ENCODE measurements around the gene ARMC5.
A peak's percentile ranks its signal among the peaks of the same experiment; 100 is the strongest.

Gene ARMC5

DNA sequence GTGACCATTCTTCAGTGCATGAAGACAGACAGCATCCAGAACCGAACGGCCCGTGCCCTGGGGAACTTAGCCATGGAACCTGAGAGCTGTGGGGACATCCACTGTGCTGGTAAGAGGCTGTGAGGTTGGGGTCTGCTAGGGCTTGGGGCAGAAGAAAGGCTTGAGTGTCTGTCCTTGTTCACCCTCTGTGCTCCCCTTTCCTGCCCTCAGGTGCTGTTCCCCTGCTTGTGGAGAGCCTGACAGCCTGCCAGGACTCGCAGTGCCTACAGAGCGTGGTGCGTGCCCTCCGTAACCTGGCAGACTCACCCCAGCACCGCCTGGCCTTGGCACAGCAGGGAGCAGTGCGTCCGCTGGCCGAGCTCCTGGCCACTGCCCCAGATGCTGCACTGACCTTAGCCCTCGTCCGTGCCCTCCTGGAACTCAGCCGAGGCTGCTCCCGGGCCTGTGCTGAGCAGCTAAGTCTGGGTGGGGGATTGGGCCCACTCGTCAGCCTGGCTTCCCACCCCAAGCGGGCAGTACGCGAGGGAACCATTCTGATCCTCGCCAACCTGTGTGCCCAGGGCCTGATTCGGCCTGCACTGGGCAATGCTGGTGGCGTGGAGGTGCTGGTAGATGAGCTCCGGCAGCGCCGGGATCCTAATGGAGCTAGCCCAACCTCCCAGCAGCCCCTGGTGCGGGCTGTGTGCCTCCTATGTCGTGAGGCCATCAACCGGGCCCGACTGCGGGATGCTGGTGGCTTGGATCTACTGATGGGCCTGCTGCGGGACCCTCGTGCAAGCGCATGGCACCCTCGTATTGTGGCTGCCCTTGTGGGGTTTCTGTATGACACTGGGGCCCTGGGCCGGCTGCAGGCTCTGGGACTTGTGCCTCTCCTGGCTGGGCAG lies 2.9 kb downstream of the ARMC5 start:
- DNase-seq = no peak

DNA sequence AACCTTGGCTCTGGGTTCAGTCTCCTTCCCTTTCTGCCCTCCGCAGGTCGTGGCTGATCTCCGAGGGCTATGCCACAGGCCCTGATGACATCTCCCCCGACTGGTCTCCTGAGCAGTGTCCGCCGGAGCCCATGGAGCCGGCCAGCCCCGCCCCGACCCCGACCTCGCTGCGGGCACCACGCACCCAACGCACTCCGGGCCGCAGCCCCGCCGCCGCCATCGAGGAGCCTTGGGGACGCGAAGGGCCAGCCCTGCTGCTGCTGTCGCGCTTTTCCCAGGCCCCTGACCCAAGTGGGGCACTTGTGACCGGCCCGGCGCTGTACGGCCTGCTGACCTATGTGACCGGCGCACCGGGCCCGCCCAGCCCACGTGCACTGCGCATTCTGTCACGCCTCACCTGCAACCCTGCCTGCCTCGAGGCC lies 5.1 kb downstream of the ARMC5 start:
- DNase-seq = no peak

DNA sequence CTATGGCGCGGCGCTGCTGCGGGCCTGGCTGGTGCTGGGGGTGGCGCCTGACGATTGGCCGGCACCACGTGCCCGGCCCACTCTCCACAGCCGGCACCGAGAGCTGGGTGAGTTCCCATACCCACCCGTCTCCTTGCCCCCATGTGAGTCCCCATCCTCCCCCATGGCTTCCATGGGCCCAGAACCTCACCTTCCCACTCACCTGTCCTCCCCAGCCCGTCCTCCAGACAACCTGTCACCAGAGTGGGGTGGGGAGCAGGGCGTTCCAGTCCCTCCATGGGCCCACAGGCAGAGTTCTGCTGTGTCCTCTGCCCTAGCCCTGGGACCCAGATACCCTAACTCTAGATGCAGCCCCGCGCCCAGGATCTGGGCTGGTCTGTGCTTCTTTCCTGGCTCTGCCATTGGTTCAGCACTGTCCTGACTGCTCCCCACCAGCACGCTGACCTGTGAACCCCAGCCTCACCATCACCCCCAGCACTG lies 5.5 kb downstream of the ARMC5 start:
- DNase-seq = no peak

DNA sequence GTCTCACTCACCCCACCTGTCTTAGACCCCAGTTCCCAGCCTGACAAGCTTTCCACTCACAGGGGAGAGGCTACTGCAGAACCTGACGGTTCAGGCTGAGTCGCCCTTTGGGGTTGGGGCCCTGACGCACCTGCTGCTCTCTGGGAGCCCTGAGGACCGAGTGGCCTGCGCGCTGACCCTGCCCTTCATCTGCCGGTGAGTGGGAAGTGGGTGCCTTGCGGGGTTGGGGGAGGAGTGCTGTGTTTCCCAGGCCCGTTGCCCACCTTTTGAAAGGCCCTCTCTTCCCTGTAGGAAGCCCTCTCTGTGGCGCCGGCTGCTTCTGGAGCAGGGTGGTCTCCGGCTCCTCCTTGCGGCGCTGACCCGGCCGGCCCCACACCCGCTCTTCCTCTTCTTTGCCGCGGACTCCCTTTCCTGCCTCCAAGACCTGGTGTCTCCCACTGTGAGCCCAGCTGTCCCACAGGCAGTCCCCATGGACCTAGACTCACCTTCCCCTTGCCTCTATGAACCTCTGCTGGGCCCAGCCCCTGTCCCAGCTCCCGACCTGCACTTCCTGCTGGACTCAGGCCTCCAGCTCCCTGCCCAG lies 6.6 kb downstream of the ARMC5 start:
- DNase-seq = no peak

DNA sequence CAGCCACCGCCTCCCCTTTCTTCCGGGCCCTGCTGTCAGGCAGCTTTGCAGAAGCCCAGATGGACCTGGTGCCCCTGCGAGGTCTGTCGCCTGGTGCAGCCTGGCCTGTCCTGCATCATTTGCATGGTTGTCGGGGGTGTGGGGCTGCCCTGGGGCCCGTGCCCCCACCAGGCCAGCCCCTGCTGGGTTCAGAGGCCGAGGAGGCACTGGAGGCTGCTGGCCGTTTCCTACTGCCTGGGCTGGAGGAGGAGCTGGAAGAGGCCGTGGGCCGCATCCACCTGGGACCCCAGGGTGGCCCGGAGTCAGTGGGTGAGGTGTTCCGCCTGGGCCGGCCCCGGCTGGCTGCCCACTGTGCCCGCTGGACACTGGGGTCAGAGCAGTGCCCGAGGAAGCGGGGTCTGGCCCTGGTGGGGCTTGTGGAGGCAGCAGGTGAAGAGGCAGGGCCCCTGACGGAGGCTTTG lies 7.1 kb downstream of the ARMC5 start:
- no peak for DNase-seq

DNA sequence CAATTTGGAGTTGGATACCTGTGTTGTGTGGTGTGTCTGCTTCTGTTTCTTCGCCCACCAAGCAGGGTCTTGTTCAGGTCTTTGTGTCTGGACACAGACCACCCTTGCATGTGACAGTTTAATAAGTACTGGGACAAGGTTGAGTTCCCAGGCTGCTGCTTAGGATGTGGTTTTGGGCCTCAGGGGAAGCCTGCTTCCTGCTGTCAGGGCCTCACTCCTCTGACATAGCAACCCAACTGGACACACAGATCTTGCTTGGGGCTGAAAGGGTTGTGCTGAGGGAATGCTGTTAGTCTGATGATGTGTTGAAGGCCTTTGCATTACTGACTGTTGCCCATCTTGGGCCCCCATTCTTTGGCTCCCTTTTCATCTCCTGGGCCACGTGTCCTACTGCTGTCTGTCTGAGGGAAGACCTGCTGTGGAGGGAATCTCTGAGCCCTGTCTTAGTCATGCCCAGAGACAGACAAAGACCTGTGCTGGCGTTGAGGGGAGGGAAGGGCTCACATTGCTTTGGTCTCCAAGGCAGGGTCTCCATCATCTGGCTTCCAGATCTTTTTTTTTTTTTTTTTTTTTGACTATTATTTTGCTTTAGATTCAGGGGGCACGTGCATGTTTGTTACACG lies 8.0 kb downstream of the ARMC5 start:
- DNase-seq = peak; percentile 34

DNA sequence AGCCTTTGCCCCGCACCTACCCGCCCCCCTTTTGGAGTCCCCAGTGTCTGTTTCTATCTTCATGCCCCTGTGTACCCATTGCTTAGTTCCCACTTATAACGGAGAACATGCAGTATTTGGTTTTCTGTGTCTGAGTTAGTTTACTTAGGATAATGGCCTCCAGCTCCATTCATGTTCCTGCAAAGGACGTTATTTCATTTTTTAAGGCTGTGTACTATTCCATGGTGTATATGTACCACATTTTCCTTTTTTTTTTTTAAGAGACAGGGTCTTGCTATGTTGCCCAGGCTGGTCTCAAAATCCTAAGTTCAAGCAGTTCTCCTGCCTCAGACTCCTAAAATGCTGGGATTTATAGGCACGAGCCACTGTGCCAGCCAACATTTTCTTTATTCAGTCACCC lies 8.6 kb downstream of the ARMC5 start:
- no peak for DNase-seq

DNA sequence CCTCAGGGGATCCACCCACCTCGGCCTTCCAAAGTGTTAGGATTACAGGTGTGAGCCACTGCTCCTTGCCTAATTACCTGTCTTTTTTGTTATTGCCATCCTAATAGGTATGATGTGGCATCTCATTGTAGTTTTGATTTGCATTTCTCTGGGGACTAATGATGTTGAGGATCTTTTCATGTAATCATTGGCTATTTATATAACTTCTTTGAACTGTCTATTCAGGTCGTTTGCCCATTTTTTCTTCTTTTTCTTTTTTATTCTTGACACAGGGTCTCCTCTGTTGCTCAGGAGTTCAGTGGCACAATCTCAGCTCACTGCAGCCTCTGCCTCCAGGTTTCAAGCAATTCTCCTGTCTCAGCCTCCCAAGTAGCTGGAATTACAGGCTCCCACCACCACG lies 11.3 kb downstream of the ARMC5 start:
- no peak for DNase-seq

DNA sequence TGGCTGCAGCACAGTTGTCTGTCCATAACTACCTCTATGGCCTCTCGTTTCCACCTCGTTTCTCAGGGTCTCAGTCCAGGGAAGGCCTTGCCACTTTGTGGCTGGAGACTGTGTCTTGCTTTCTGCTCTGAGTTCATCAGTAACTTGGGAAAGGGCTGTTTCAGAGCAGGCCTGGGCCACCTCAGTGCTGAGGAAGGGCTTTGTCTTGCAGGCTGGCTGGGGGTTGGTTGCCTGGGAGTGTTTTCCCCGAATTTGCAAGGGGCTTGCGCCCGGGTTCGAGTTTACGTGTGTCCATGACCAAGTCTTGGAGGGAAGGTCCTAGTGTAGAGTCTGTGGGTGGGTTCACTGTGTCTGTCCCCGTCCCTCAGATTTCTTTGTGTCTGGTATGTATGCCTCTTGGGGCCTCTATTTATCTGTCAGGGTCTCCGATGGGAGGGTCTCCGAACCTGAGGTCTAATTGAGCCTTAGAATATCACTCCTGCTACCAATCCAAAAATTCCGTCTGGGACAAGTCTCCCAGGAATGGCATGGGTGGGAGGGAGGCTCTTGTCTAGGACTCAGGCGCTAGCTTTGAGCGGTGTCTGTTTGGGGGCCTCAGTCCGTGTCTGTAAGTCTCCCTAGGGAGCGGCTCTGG lies 12.1 kb downstream of the ARMC5 start:
- no peak for DNase-seq

DNA sequence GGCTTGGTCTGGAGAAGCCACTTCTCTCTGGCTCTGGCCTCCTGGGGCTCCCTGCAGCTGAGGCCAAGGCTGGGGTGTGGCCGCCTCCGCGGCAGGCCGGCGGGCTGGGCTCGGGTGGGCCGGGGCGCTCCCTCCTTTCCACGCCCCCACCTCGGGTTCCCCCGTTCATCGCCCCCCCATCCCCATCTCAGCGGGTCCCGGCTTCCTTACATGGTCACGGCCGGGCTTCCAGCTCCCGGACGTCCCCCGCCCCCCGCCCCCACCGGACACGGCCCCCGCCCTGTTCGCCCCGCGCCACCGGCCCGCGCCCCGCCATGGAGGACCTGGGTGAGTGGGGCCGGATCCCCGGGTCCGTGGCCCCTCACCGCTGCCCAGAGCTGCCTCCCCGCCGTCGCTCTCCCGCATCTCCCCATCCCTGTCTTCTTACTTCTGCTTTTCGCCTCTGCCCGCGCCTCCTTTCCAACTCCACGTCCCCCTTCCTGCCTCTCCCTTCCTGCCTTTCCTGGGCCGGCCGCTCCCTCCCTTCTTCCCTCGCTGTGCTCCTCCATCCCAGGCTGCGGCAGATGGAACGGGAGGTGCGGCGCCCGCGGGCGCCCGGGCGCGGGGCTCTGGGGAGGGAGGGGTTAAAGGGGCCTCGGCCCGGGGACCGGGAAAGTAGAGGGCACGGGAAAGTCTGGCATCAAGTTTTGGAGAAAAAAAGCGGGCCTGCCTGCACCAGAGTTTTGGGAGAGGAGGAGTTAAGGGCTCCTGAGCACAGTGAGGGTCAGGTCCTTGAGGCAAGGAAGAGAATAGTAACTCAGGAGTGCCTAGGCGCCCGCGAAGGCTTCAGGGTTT lies 12.8 kb downstream of the ARMC5 start, which contains the start of gene TGFB1I1:
TGFB1I1 (plus strand) TSS at position 278 of the 834 bp plus-strand sequence; CDS start at position 315, 37 bp downstream.
- DNase-seq = peak; percentile 92

DNA sequence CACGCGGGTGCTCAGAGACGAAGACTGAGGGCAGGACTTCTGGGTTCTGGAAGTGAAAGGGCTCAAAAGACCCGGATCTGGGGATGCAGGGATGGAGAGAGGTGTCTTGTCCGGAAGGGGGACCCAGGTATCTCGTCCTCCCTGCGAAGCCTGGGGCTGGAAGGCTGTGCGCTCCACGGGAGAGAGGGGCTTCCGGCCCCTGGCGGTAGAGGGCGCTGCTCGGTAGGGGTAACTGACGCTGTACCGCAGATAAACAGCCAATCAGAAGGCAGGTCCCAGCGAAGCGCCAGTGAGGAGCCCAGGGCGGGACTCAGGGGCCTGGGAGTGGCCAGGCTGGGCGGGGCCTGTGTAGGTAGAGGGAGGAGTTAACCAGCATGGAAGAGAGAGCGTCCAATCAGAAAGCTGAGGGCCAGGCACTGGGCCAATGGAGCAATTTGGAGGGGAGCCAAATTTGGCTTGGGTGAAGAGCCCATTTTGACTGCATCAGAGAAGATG lies 13.5 kb downstream of the ARMC5 start:
- DNase-seq = peak; percentile 96

DNA sequence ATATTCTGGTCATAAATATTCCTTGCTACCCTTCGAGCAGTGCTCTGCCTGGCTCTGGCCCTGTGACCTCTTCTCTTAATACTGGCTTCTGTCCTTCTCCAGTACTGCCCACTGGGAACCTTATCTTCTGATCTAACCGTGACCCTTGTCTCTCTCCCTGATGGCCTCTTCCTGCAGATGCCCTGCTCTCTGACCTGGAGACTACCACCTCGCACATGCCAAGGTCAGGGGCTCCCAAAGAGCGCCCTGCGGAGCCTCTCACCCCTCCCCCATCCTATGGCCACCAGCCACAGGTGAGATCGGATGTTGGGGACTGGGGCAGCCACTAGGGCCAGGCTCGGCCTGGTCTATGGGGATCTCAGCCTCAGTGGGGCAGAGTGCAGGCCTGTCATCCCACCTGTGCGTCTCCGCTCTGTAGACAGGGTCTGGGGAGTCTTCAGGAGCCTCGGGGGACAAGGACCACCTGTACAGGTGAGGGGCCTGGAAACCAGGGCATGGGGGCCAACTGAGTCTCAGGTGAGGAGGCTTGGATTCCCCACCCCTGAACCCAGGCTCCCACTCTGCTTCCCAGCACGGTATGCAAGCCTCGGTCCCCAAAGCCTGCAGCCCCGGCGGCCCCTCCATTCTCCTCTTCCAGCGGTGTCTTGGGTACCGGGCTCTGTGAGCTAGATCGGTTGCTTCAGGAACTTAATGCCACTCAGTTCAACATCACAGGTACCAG lies 14.1 kb downstream of the ARMC5 start:
- no peak for DNase-seq

DNA sequence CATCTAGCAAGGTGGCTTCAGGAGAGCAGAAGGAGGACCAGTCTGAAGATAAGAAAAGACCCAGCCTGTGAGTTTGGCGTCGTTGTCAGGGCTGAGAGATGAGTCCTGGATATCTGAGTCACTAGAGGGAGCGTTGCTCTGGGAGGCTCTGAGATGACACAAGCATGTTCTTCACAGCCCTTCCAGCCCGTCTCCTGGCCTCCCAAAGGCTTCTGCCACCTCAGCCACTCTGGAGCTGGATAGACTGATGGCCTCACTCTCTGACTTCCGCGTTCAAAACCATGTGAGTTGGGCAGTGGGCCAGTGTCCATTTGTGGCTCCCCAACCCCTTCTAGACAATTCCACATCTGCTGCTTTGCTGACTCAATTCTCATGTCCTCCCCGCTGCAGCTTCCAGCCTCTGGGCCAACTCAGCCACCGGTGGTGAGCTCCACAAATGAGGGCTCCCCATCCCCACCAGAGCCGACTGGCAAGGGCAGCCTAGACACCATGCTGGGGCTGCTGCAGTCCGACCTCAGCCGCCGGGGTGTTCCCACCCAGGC lies 14.9 kb downstream of the ARMC5 start:
- DNase-seq = peak; percentile 83

DNA sequence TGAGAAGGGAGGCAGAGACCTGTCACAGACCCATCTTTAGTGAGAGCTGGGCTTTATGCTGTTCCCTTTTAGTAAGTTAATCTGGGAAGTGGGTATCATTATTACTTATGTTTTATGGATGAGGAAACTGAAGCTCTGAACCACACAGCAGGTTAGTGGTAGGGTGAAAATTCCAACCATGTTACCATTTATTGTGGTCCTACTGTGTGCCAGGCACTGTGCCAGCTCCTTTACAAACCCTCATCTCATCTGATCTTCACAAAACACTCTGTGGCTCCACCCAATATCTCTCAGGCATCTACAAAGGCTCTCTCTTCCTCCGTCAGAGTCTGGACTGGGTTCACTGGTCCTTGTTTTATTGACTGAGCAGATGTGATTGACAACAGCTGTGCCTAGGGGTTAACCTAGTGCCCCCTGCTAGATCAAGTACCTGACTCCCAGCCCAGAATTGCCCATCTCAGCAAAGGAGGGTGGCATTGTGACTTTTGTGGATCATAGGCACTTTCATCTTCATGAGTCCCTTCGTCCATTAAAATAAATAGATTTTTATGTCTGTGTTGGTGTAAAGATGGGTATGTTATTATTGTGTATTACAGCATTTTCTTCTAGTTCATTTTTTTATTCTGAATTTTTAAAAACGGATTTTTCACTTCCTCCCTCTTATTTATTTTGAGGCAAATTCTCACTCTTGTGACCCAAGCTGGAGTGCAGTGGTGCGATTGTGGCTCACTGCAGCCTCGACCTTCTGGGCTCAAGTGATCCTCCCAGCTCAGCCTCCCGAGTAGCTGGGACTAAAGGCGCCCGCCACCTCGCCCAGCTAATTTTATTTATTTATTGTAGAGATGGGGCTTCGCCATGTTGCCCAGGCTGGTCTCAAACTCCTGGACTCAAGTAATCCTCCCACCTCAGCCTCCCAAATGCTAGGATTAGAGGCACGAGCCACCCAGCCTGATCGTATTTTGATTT lies 15.8 kb downstream of the ARMC5 start:
- no peak for DNase-seq

DNA sequence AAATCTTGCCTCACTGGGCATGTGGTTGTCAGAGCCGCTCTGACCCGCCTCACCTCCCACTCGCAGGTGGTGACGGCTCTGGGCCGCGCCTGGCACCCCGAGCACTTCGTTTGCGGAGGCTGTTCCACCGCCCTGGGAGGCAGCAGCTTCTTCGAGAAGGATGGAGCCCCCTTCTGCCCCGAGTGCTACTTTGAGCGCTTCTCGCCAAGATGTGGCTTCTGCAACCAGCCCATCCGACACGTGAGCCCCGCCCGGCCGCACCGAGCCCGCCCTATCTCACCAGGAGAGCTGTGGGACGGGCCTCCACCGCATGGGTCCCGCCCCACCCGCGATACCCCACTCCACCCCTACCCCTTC lies 16.6 kb downstream of the ARMC5 start:
- DNase-seq = no peak

DNA sequence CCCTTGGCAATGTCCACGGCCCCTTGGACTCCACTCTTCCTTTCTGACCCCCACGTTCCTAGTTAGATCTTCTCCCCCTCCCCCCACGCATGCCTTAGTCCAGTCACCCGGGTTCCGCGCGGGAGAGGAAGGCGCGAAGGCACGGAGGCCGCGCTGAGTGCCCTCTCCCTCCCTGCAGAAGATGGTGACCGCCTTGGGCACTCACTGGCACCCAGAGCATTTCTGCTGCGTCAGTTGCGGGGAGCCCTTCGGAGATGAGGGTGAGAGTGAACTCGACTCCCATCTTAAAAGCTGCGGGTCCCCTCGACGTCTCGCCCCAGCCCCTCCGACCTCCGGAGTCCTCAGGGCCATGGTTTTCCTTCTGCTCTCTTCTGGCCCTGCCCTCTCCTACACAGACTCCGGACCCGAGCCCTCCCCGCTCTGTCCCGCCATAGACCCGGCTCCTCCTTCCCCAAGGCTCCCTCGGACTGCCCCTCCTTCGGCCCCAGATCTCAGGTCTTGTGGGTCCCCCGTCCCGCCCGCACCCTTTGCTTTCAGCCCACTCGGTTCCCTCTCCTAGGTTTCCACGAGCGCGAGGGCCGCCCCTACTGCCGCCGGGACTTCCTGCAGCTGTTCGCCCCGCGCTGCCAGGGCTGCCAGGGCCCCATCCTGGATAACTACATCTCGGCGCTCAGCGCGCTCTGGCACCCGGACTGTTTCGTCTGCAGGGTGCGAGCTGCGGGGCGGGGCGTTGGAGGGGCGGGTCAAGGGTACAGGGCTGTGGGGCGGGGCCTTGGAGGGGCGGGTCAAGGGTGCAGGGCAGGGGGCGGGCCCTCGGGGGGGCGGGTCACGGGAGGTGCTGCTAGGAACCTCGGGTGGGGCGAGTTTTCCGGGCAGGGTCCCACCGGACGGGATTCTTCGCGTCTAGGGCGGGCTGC lies 17.3 kb downstream of the ARMC5 start:
- DNase-seq = peak; percentile 38

DNA sequence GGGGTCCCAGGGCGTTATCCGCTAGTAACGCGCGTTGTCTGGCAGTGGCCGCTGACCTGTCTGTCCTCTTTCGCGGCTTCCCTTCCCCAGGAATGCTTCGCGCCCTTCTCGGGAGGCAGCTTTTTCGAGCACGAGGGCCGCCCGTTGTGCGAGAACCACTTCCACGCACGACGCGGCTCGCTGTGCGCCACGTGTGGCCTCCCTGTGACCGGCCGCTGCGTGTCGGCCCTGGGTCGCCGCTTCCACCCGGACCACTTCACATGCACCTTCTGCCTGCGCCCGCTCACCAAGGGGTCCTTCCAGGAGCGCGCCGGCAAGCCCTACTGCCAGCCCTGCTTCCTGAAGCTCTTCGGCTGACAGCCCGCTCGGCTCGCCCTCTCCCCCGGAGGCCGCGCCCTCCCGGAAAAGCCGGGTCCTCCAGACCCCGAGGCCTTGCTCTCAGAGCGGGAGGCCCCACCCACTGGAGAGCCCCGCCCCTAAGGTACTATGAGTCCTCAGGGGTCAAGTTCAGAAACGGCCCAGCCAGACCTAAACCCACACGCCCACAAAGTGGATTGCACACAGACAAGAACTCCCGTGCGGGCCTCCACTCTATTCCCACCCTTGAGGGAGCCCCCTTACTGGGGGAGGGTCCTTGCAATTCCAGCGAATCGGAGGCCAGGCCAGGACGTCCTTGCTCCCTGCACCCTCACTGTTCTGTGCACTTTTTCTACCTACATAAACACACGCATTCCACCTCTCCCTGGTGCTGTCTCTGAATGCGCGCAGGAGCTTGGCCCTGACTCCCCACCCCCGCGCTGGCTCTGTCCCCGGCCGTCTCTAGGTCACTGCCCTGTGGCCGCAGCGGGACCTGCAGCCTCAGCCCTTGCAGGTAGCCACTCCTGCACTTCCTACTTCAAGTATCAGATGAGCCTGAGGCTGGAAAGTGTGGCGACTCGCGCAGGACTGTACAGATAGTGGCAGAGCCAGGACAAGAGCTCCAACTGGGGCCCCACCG lies 18.2 kb downstream of the ARMC5 start:
- DNase-seq = no peak
